ENCODE measurements around the gene NETO2.
A peak's percentile ranks its signal among the peaks of the same experiment; 100 is the strongest.
"Not testable (repeated sequence)": the region's sequence is repeated elsewhere in the genome, so short reads cannot be mapped to it uniquely, and the experiment has no call there.

NETO2 gene

DNA sequence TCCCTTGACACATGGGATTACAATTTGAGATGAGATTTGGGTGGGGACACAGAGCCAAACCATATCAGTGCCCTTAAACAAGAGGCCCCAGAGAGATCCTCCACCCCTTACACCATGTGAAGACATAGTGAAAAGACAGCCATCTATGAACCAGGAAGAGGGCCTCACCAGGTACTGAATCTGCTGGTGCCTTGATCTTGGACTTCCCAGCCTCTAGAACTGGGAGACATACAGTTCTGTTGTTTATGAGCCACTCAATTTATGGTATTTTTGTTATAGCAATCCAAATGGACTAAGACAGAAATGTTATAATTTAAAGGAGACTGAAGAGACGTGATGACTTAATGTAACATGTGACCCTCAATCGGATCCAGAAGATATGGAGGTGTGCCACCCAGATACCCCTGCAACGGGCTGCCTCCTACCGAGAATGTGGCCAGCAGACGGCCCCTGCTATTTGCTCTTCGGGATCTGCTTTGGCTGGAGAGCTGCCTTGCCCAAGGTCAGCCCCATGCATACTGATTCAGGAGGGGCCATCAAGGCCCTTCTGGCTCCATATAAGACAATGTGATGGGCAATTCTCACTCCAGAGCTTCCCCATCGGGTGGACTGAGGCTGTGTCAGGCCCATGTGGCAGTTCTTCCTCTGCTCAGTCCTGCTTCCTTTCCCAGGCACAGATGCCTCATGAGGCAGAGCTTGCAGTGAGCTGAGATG lies 80.6 kb downstream of the NETO2 start:
- H3K27me3 ChIP-seq (ENCODE audit: low read depth, low read length) = no peaks in the 10 kb centered on the region
- no peaks in the 10 kb centered on the region for H3K79me2 ChIP-seq (ENCODE audit: low read length)
- H3K27ac ChIP-seq (ENCODE audit: low read length) = no peak overlapping the region
- no peak overlapping the region for H3K9ac ChIP-seq (ENCODE audit: low read length)
- H3K4me3 ChIP-seq (ENCODE audit: low read length) = no peak overlapping the region
- no peaks in the 10 kb centered on the region for H3K9me3 ChIP-seq (ENCODE audit: insufficient read depth, low read length)
- no peak overlapping the region for H2AFZ ChIP-seq (ENCODE audit: low read depth, low read length)
- H3K4me2 ChIP-seq (ENCODE audit: low read length) = no peak overlapping the region
- no peak for TF ChIP-seq EZH2phosphoT487 (IDR thresholded peaks at IDR 0.05; ENCODE audit: low read depth)
- TF ChIP-seq, protein P1, sequence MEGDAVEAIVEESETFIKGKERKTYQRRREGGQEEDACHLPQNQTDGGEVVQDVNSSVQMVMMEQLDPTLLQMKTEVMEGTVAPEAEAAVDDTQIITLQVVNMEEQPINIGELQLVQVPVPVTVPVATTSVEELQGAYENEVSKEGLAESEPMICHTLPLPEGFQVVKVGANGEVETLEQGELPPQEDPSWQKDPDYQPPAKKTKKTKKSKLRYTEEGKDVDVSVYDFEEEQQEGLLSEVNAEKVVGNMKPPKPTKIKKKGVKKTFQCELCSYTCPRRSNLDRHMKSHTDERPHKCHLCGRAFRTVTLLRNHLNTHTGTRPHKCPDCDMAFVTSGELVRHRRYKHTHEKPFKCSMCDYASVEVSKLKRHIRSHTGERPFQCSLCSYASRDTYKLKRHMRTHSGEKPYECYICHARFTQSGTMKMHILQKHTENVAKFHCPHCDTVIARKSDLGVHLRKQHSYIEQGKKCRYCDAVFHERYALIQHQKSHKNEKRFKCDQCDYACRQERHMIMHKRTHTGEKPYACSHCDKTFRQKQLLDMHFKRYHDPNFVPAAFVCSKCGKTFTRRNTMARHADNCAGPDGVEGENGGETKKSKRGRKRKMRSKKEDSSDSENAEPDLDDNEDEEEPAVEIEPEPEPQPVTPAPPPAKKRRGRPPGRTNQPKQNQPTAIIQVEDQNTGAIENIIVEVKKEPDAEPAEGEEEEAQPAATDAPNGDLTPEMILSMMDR (IDR thresholded peaks at IDR 0.05; ENCODE audit: low read depth, low read length) = no peak
- H3K36me3 ChIP-seq (replicated peaks; ENCODE audit: low read depth, low read length) = no peaks in the 10 kb centered on the region
- H3K4me1 ChIP-seq (ENCODE audit: low read length) = no peaks in the 10 kb centered on the region
- H4K20me1 ChIP-seq (ENCODE audit: insufficient read depth, low read length) = no peaks in the 10 kb centered on the region

DNA sequence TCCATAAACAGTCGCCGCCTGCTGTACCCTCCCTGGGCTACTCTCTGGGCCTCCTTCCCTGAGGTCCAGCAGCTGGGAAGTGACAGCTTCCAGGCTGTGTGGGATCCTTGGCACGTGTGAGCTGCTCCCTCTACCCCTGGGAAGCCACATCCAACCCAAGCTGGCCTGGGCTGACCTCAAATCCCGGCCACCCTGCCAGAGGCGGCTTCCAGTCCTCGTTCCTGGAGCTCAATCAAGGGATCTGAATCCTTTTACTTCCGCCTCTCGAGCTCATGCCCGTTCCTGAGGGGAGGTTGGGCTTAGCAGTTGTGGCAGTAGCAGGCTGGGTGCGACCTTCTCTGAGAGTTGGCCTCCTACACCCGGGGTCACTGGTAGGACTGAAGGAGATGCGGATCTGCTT lies 82.5 kb downstream of the NETO2 start:
- Histone ChIP-seq H3K27ac (ENCODE audit: low read length) (no peak overlapping the region), H2AFZ (ENCODE audit: low read depth, low read length) (no peak overlapping the region), H3K4me1 (ENCODE audit: low read length) (no peaks in the 10 kb centered on the region), H3K4me2 (ENCODE audit: low read length) (no peak overlapping the region), H3K4me3 (ENCODE audit: low read length) (no peak overlapping the region), H3K27me3 (ENCODE audit: low read depth, low read length) (no peaks in the 10 kb centered on the region), H3K9me3 (ENCODE audit: insufficient read depth, low read length) (no peaks in the 10 kb centered on the region), H4K20me1 (ENCODE audit: insufficient read depth, low read length) (no peaks in the 10 kb centered on the region), H3K9ac (ENCODE audit: low read length) (no peak overlapping the region), H3K36me3 (replicated peaks; ENCODE audit: low read depth, low read length) (no peaks in the 10 kb centered on the region), H3K79me2 (ENCODE audit: low read length) (no peaks in the 10 kb centered on the region)
- TF ChIP-seq EZH2phosphoT487 (IDR thresholded peaks at IDR 0.05; ENCODE audit: low read depth) = no peak
- TF ChIP-seq, protein P1 (IDR thresholded peaks at IDR 0.05; ENCODE audit: low read depth, low read length) = no peak

DNA sequence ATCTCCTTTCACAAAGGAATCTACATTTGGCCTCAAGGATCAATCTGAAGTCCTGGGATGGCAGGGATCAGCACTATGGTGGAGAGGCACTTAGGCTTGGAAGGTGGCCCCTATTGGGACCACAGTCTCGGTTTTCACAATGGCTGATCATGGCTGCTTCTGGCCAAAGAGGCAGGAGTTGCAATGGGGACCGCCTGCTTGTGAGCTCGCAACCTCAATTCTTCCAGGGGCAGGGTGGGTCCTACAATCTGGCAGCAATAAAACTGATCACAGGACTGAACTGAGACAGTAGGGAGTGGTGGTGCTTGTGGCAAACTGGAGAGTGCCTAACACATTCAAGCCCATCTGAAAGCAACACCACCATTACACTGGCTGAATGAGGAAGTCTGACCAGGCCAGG lies 83.1 kb downstream of the NETO2 start:
- H3K4me1 ChIP-seq (ENCODE audit: low read length) = no peaks in the 10 kb centered on the region

GRCh38 chr16:47059991-47060390 lies 83.8 kb downstream of the NETO2 start:
- Histone ChIP-seq H3K27me3 (ENCODE audit: low read depth, low read length) (no peaks in the 10 kb centered on the region), H4K20me1 (ENCODE audit: insufficient read depth, low read length) (no peaks in the 10 kb centered on the region), H3K9me3 (ENCODE audit: insufficient read depth, low read length) (no peaks in the 10 kb centered on the region), H3K4me1 (ENCODE audit: low read length) (no peaks in the 10 kb centered on the region), H3K9ac (ENCODE audit: low read length) (no peak overlapping the region), H2AFZ (ENCODE audit: low read depth, low read length) (no peak overlapping the region), H3K4me3 (ENCODE audit: low read length) (no peak overlapping the region), H3K27ac (ENCODE audit: low read length) (no peak overlapping the region), H3K36me3 (replicated peaks; ENCODE audit: low read depth, low read length) (no peaks in the 10 kb centered on the region), H3K79me2 (ENCODE audit: low read length) (no peaks in the 10 kb centered on the region), H3K4me2 (ENCODE audit: low read length) (no peak overlapping the region)
- TF ChIP-seq, protein P1 (IDR thresholded peaks at IDR 0.05; ENCODE audit: low read depth, low read length) = 0 out of 2 replicates have a peak, but pooled peaks have one; percentile 11
- TF ChIP-seq EZH2phosphoT487 (IDR thresholded peaks at IDR 0.05; ENCODE audit: low read depth) = no peak

More for the DNA sequence above, 83.1 kb downstream of the NETO2 start:
- no peaks in the 10 kb centered on the region for H3K9me3 ChIP-seq (ENCODE audit: insufficient read depth, low read length)
- no peak overlapping the region for H2AFZ ChIP-seq (ENCODE audit: low read depth, low read length)
- TF ChIP-seq, protein P1 (IDR thresholded peaks at IDR 0.05; ENCODE audit: low read depth, low read length) = no peak
- TF ChIP-seq EZH2phosphoT487 (IDR thresholded peaks at IDR 0.05; ENCODE audit: low read depth) = no peak
- no peaks in the 10 kb centered on the region for H3K27me3 ChIP-seq (ENCODE audit: low read depth, low read length)
- H3K4me3 ChIP-seq (ENCODE audit: low read length) = no peak overlapping the region
- no peaks in the 10 kb centered on the region for H3K36me3 ChIP-seq (replicated peaks; ENCODE audit: low read depth, low read length)
- no peaks in the 10 kb centered on the region for H3K79me2 ChIP-seq (ENCODE audit: low read length)
- no peak overlapping the region for H3K27ac ChIP-seq (ENCODE audit: low read length)
- no peaks in the 10 kb centered on the region for H4K20me1 ChIP-seq (ENCODE audit: insufficient read depth, low read length)
- no peak overlapping the region for H3K9ac ChIP-seq (ENCODE audit: low read length)
- no peak overlapping the region for H3K4me2 ChIP-seq (ENCODE audit: low read length)

GRCh38 chr16:47059130-47059529 lies 84.6 kb downstream of the NETO2 start:
- H3K79me2 ChIP-seq (ENCODE audit: low read length); H4K20me1 ChIP-seq (ENCODE audit: insufficient read depth, low read length); H3K4me2 ChIP-seq (ENCODE audit: low read length); H3K27me3 ChIP-seq (ENCODE audit: low read depth, low read length); H2AFZ ChIP-seq (ENCODE audit: low read depth, low read length); H3K36me3 ChIP-seq (replicated peaks; ENCODE audit: low read depth, low read length); H3K4me3 ChIP-seq (ENCODE audit: low read length); H3K9ac ChIP-seq (ENCODE audit: low read length); H3K9me3 ChIP-seq (ENCODE audit: insufficient read depth, low read length); H3K27ac ChIP-seq (ENCODE audit: low read length); H3K4me1 ChIP-seq (ENCODE audit: low read length): not testable (repeated sequence)

Measured in OCI-LY3 (cell line).